ENCODE results near the gene COX5A.
"Not testable (repeated sequence)": the region's sequence is repeated elsewhere in the genome, so short reads cannot be mapped to it uniquely, and the experiment has no call there.

Gene COX5A

GRCh38 chr15:74935193-74935592 is 2.7 kb downstream of the COX5A start:
- H3K36me3 ChIP-seq (ENCODE audit: control insufficient read depth, insufficient read depth, low read length); DNase-seq (ENCODE audit: extremely low read depth, insufficient read length); H3K27me3 ChIP-seq (replicated peaks; ENCODE audit: control insufficient read depth, insufficient read depth, low read length); H3K4me3 ChIP-seq (replicated peaks; ENCODE audit: low read depth, low read length): not testable (repeated sequence)
- TF ChIP-seq CTCF (IDR thresholded peaks at IDR 0.05; ENCODE audit: insufficient read depth, low read length, poor library complexity, severe bottlenecking) = peak; percentile 14

- no peaks in the 10 kb centered on the region for H3K27me3 ChIP-seq (replicated peaks; ENCODE audit: control insufficient read depth, insufficient read depth, low read length)
- TF ChIP-seq CTCF (IDR thresholded peaks at IDR 0.05; ENCODE audit: insufficient read depth, low read length, poor library complexity, severe bottlenecking) = no peak
- no peak for DNase-seq (ENCODE audit: extremely low read depth, insufficient read length)
- H3K4me3 ChIP-seq (replicated peaks; ENCODE audit: low read depth, low read length) = no peak overlapping the region
- peaks cover 5% of the 10 kb centered on the region for H3K36me3 ChIP-seq (ENCODE audit: control insufficient read depth, insufficient read depth, low read length)
Measured at GRCh38 chr15:74933573-74933972, 4.3 kb downstream of the COX5A start.

DNA sequence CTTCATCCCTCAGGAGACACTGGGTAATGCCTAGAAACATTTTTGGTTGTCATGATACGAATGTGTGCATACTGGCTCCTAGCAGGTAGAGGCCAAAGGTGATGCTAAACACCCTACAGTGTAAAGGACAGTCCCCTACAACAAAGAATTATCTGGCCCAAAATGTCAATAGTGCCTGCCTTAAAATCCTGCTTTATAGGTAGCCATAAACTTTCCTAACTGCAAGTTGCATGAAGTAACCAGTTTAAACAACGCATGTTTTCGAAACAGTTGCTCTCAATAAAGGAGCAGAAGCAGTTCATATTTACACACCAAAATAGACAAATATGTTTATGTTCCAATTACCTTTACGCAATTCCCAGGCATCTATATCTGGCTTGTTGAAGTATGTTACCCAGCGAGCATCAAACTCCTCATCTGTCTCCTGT is 9.1 kb downstream of the COX5A start:
- no peak for DNase-seq (ENCODE audit: extremely low read depth, insufficient read length)
- H3K36me3 ChIP-seq (ENCODE audit: control insufficient read depth, insufficient read depth, low read length) = peaks cover 9% of the 10 kb centered on the region
- TF ChIP-seq CTCF (IDR thresholded peaks at IDR 0.05; ENCODE audit: insufficient read depth, low read length, poor library complexity, severe bottlenecking) = no peak
- H3K4me3 ChIP-seq (replicated peaks; ENCODE audit: low read depth, low read length) = no peak overlapping the region
- H3K27me3 ChIP-seq (replicated peaks; ENCODE audit: control insufficient read depth, insufficient read depth, low read length) = no peaks in the 10 kb centered on the region

GRCh38 chr15:74924525-74924924 is 13.3 kb downstream of the COX5A start:
- TF ChIP-seq CTCF (IDR thresholded peaks at IDR 0.05; ENCODE audit: insufficient read depth, low read length, poor library complexity, severe bottlenecking) = no peak
- H3K27me3 ChIP-seq (replicated peaks; ENCODE audit: control insufficient read depth, insufficient read depth, low read length) = no peaks in the 10 kb centered on the region
- H3K4me3 ChIP-seq (replicated peaks; ENCODE audit: low read depth, low read length) = no peak overlapping the region
- no peak for DNase-seq (ENCODE audit: extremely low read depth, insufficient read length)
- peaks cover 14% of the 10 kb centered on the region for H3K36me3 ChIP-seq (ENCODE audit: control insufficient read depth, insufficient read depth, low read length)

GRCh38 chr15:74920456-74920855 is 17.4 kb downstream of the COX5A start:
- no peaks in the 10 kb centered on the region for H3K27me3 ChIP-seq (replicated peaks; ENCODE audit: control insufficient read depth, insufficient read depth, low read length)
- no peak overlapping the region for H3K4me3 ChIP-seq (replicated peaks; ENCODE audit: low read depth, low read length)
- peaks cover 20% of the 10 kb centered on the region for H3K36me3 ChIP-seq (ENCODE audit: control insufficient read depth, insufficient read depth, low read length)
- TF ChIP-seq CTCF (IDR thresholded peaks at IDR 0.05; ENCODE audit: insufficient read depth, low read length, poor library complexity, severe bottlenecking) = no peak
- no peak for DNase-seq (ENCODE audit: extremely low read depth, insufficient read length)

- TF ChIP-seq CTCF (IDR thresholded peaks at IDR 0.05; ENCODE audit: insufficient read depth, low read length, poor library complexity, severe bottlenecking) = no peak
- H3K27me3 ChIP-seq (replicated peaks; ENCODE audit: control insufficient read depth, insufficient read depth, low read length) = no peaks in the 10 kb centered on the region
- H3K4me3 ChIP-seq (replicated peaks; ENCODE audit: low read depth, low read length) = no peak overlapping the region
- H3K36me3 ChIP-seq (ENCODE audit: control insufficient read depth, insufficient read depth, low read length) = peaks cover 24% of the 10 kb centered on the region
- DNase-seq (ENCODE audit: extremely low read depth, insufficient read length) = no peak
Measured at GRCh38 chr15:74917676-74918075, 20.2 kb downstream of the COX5A start.

GRCh38 chr15:74913799-74914198 is 24.1 kb downstream of the COX5A start:
- not testable (repeated sequence) for H3K4me3 ChIP-seq (replicated peaks; ENCODE audit: low read depth, low read length); H3K27me3 ChIP-seq (replicated peaks; ENCODE audit: control insufficient read depth, insufficient read depth, low read length); DNase-seq (ENCODE audit: extremely low read depth, insufficient read length)
- peaks cover 19% of the 10 kb centered on the region for H3K36me3 ChIP-seq (ENCODE audit: control insufficient read depth, insufficient read depth, low read length)
